Thyroid gland (tissue), 4 donors: Measurements from ENCODE around the gene PPM1H. TPM values are rescaled to one million over a fixed set of nuclear protein-coding genes. Genes with fewer than 3 reads are reported as not detected.

Experiments used
- DNase-seq, 2 donors: peaks; one replicate each; pipeline ENCODE4 v3.0.0-alpha.2; 2019
- H3K27ac ChIP-seq, 3 donors: fragments of 200-600 bp; sonication (generic); 1 replicate in 2 of 3; 2 replicates in 1 of 3; pipeline ENCODE4 v1.5.1; 2016 to 2019; ENCODE audit warnings: mild to moderate bottlenecking in 1 of 3, moderate library complexity in 1 of 3
- H3K27me3 ChIP-seq: fragments of 200-600 bp; sonication (generic); one replicate; pipeline ENCODE4 v1.5.1; 2019
- H3K36me3 ChIP-seq, 2 donors: fragments of 200-600 bp; sonication (generic); one replicate each; pipeline ENCODE4 v1.5.1; 2016 to 2019
- H3K4me1 ChIP-seq, 2 donors: fragments of 200-600 bp; sonication (generic); one replicate each; pipeline ENCODE4 v1.5.1; 2017 to 2019
- H3K4me3 ChIP-seq, 3 donors: fragments of 200-600 bp; sonication (generic); replicated peaks in 1 of 3; 1 replicate in 2 of 3; 2 replicates in 1 of 3; pipeline ENCODE4 v1.5.1; 2016; ENCODE audit warnings: mild to moderate bottlenecking in 1 of 3
- H3K9me3 ChIP-seq: fragments of 200-600 bp; sonication (generic); one replicate; pipeline ENCODE4 v1.5.1; 2017
- CTCF ChIP-seq, 6 experiments: fragments of 200-600 bp in 3 of 6; fragments of 450-650 bp in 3 of 6; sonication (generic) in 3 of 6; IDR thresholded peaks; one replicate each; pipeline ENCODE4 v1.5.1; 2016 to 2019; ENCODE audit warnings: antibody characterized with exemption in 6 of 6, mild to moderate bottlenecking in 2 of 6, inconsistent platforms in 1 of 6, moderate library complexity in 1 of 6
- POLR2A ChIP-seq, 2 donors: fragments of 450-650 bp; IDR thresholded peaks; one replicate each; pipeline ENCODE4 v1.6.1; 2017; ENCODE audit warnings: antibody characterized with exemption in 2 of 2, mild to moderate bottlenecking in 2 of 2, moderate library complexity in 1 of 2
- WGBS, 2 donors: methylation state at CpG; one replicate each; pipeline ENCODE4 v1.1.5; 2017; 5-methylcytosine and 5-hydroxymethylcytosine counted together
- intact Hi-C: fragments of 100-400 bp; cut with DNase I; formaldehyde crosslinking; loops from one replicate; pipeline ENCODE4 v1.15.1; 2023
- total RNA-seq, 4 donors: library from RNA; depleted of rRNA; stranded (reverse); fragments of >200 nt; gene quantifications; one replicate each; pipeline ENCODE4 v1.2.3, GENCODE V29; 2016

The PPM1H gene
- total RNA-seq, 4 donors from 2014 or later: 3.9 to 12.7 (median 9.0) TPM

- TF ChIP-seq POLR2A (IDR thresholded peaks at IDR 0.05): no peak
- TF ChIP-seq CTCF (IDR thresholded peaks at IDR 0.05): no peak
- no peak overlapping the region for H3K4me3 ChIP-seq
- WGBS, 2 donors: 88 to 90% methylated on average over 13 of the region's 13 CpGs
- no peaks in the 10 kb centered on the region for H3K36me3 ChIP-seq
- H3K4me1 ChIP-seq: no peaks in the 10 kb centered on the region
- no peak overlapping the region for H3K27ac ChIP-seq
- intact Hi-C loops: no loop called here
- no peaks in the 10 kb centered on the region for H3K27me3 ChIP-seq
- DNase-seq: no peak
- no peaks in the 10 kb centered on the region for H3K9me3 ChIP-seq
Measured at GRCh38 chr12:62876938-62877548, 57.9 kb downstream of the PPM1H start.

GRCh38 chr12:62873826-62874448 is 61.0 kb downstream of the PPM1H start:
- intact Hi-C loops: no loop called here
- H3K4me1 ChIP-seq: no peaks in the 10 kb centered on the region
- DNase-seq: no peak
- TF ChIP-seq CTCF (IDR thresholded peaks at IDR 0.05) (no peak), POLR2A (IDR thresholded peaks at IDR 0.05) (no peak)
- WGBS, 2 donors: 78 to 82% methylated on average over 4 of the region's 4 CpGs
- H3K4me3 ChIP-seq: no peak overlapping the region
- H3K9me3 ChIP-seq: no peaks in the 10 kb centered on the region
- no peaks in the 10 kb centered on the region for H3K27me3 ChIP-seq
- no peak overlapping the region for H3K27ac ChIP-seq
- H3K36me3 ChIP-seq: no peaks in the 10 kb centered on the region

- whole genome bisulfite sequencing, 2 donors: 94 to 96% methylated on average over 6 of the region's 6 CpGs
- TF ChIP-seq POLR2A (IDR thresholded peaks at IDR 0.05) (no peak), CTCF (IDR thresholded peaks at IDR 0.05) (no peak)
- Histone ChIP-seq H3K9me3 (no peaks in the 10 kb centered on the region), H3K4me1 (no peaks in the 10 kb centered on the region), H3K36me3 (no peaks in the 10 kb centered on the region), H3K27ac (no peak overlapping the region), H3K27me3 (no peaks in the 10 kb centered on the region), H3K4me3 (no peak overlapping the region)
- intact Hi-C loops: no loop called here
- no peak for DNase-seq
Measured at GRCh38 chr12:62873116-62873825, 61.7 kb downstream of the PPM1H start.

- H3K36me3 ChIP-seq: no peaks in the 10 kb centered on the region
- no peak overlapping the region for H3K27ac ChIP-seq
- no peak for DNase-seq
- no peaks in the 10 kb centered on the region for H3K27me3 ChIP-seq
- intact Hi-C loops: no loop called here
- no peak for TF ChIP-seq CTCF (IDR thresholded peaks at IDR 0.05)
- no peak for TF ChIP-seq POLR2A (IDR thresholded peaks at IDR 0.05)
- no peak overlapping the region for H3K4me3 ChIP-seq
- H3K4me1 ChIP-seq: peaks cover 0 to 5% of the 10 kb centered on the region in 2 donors
- WGBS, 2 donors: 95 to 100% methylated on average over 1 of the region's 1 CpG
- H3K9me3 ChIP-seq: no peaks in the 10 kb centered on the region
Measured at GRCh38 chr12:62868820-62869219, 66.1 kb downstream of the PPM1H start.
